Memory B cell (primary cell): ENCODE results near the gene CTBP2.
"Not testable (repeated sequence)": the region's sequence is repeated elsewhere in the genome, so short reads cannot be mapped to it uniquely, and the experiment has no call there.

Source experiments
- ATAC-seq: fragments of 150-1000 bp; cut with Tn5 transposase; 2 replicates; pipeline ENCODE4 v1.10.0; 2021; ENCODE audit warnings: low read depth, mild to moderate bottlenecking, moderate library complexity
- DNase-seq, 2 donors: peaks; one replicate each; pipeline ENCODE4 v3.0.0; 2022; ENCODE audit warnings: low spot score in 2 of 2
- H3K27ac Mint-ChIP-seq: one replicate; pipeline ENCODE4 v1.8.0; 2022; ENCODE audit warnings: mild to moderate bottlenecking, moderate library complexity, mixed read lengths
- H3K27me3 Mint-ChIP-seq: one replicate; pipeline ENCODE4 v1.8.0; 2022; ENCODE audit warnings: mixed read lengths
- H3K36me3 Mint-ChIP-seq: one replicate; pipeline ENCODE4 v1.8.0; 2022; ENCODE audit warnings: mild to moderate bottlenecking, mixed read lengths
- H3K4me1 Mint-ChIP-seq: one replicate; pipeline ENCODE4 v1.8.0; 2022; ENCODE audit warnings: mixed read lengths
- H3K4me3 Mint-ChIP-seq: one replicate; pipeline ENCODE4 v1.8.0; 2022; ENCODE audit warnings: mild to moderate bottlenecking, moderate library complexity, mixed read lengths
- H3K9me3 Mint-ChIP-seq: one replicate; pipeline ENCODE4 v1.8.0; 2022; ENCODE audit warnings: mixed read lengths

CTBP2 gene

GRCh38 chr10:125157505-125157904, 2.9 kb downstream of the CTBP2 start:
- Mint-ChIP-seq H3K36me3 (no peaks in the 10 kb centered on the region), H3K4me1 (no peaks in the 10 kb centered on the region), H3K9me3 (no peaks in the 10 kb centered on the region), H3K27me3 (peaks cover 16% of the 10 kb centered on the region), H3K27ac (no peak overlapping the region), H3K4me3 (peak overlapping the region; percentile 27)
- ATAC-seq, result no peak
- DNase-seq, result no peak

- Mint-ChIP-seq H3K27ac (no peak overlapping the region), H3K4me3 (no peak overlapping the region), H3K27me3 (peaks cover 16% of the 10 kb centered on the region), H3K36me3 (no peaks in the 10 kb centered on the region), H3K9me3 (no peaks in the 10 kb centered on the region), H3K4me1 (no peaks in the 10 kb centered on the region)
- no peak for DNase-seq
- ATAC-seq, result no peak
Observed at GRCh38 chr10:125156739-125157480, 3.5 kb downstream of the CTBP2 start.

GRCh38 chr10:125156196-125156595, 4.2 kb downstream of the CTBP2 start:
- Mint-ChIP-seq H3K27me3 (peaks cover 16% of the 10 kb centered on the region), H3K4me3 (no peak overlapping the region), H3K36me3 (no peaks in the 10 kb centered on the region), H3K4me1 (no peaks in the 10 kb centered on the region), H3K27ac (no peak overlapping the region), H3K9me3 (no peaks in the 10 kb centered on the region)
- no peak for ATAC-seq
- no peak for DNase-seq

- Mint-ChIP-seq H3K9me3 (peaks cover 1% of the 10 kb centered on the region), H3K27ac (no peak overlapping the region), H3K36me3 (no peaks in the 10 kb centered on the region), H3K27me3 (peaks cover 18% of the 10 kb centered on the region), H3K4me3 (no peak overlapping the region), H3K4me1 (no peaks in the 10 kb centered on the region)
- no peak for DNase-seq
- no peak for ATAC-seq
Observed at GRCh38 chr10:125155101-125155500, 5.3 kb downstream of the CTBP2 start.

- peaks cover 1% of the 10 kb centered on the region for H3K9me3 Mint-ChIP-seq
- ATAC-seq, result no peak
- H3K4me1 Mint-ChIP-seq, result no peaks in the 10 kb centered on the region
- H3K4me3 Mint-ChIP-seq, result no peak overlapping the region
- no peaks in the 10 kb centered on the region for H3K36me3 Mint-ChIP-seq
- no peak overlapping the region for H3K27ac Mint-ChIP-seq
- DNase-seq, result no peak
- peaks cover 20% of the 10 kb centered on the region for H3K27me3 Mint-ChIP-seq
Observed at GRCh38 chr10:125154529-125154928, 5.8 kb downstream of the CTBP2 start.

GRCh38 chr10:125153703-125154490, 6.5 kb downstream of the CTBP2 start:
- H3K36me3 Mint-ChIP-seq, result no peaks in the 10 kb centered on the region

GRCh38 chr10:125152450-125153368, 7.7 kb downstream of the CTBP2 start:
- peaks cover 30% of the 10 kb centered on the region for H3K27me3 Mint-ChIP-seq
- H3K4me1 Mint-ChIP-seq, result no peaks in the 10 kb centered on the region
- no peaks in the 10 kb centered on the region for H3K36me3 Mint-ChIP-seq
- H3K4me3 Mint-ChIP-seq, result no peak overlapping the region
- ATAC-seq (no peak), DNase-seq (no peak)
- no peak overlapping the region for H3K27ac Mint-ChIP-seq
- peaks cover 1% of the 10 kb centered on the region for H3K9me3 Mint-ChIP-seq

More at GRCh38 chr10:125153703-125154490, 6.5 kb downstream of the CTBP2 start:
- no peak overlapping the region for H3K27ac Mint-ChIP-seq
- no peak overlapping the region for H3K4me3 Mint-ChIP-seq
- ATAC-seq, result no peak
- H3K27me3 Mint-ChIP-seq, result peaks cover 20% of the 10 kb centered on the region
- no peaks in the 10 kb centered on the region for H3K4me1 Mint-ChIP-seq
- peaks cover 1% of the 10 kb centered on the region for H3K9me3 Mint-ChIP-seq
- DNase-seq, result no peak

- DNase-seq, result no peak
- Mint-ChIP-seq H3K4me3 (no peak overlapping the region), H3K27ac (no peak overlapping the region), H3K9me3 (peaks cover 1% of the 10 kb centered on the region), H3K36me3 (no peaks in the 10 kb centered on the region), H3K4me1 (no peaks in the 10 kb centered on the region), H3K27me3 (peaks cover 27% of the 10 kb centered on the region)
- ATAC-seq, result no peak
Observed at GRCh38 chr10:125151553-125152449, 8.6 kb downstream of the CTBP2 start.

- Mint-ChIP-seq H3K9me3 (peaks cover 1% of the 10 kb centered on the region), H3K4me1 (no peaks in the 10 kb centered on the region), H3K36me3 (no peaks in the 10 kb centered on the region), H3K27ac (no peak overlapping the region), H3K27me3 (peaks cover 29% of the 10 kb centered on the region), H3K4me3 (no peak overlapping the region)
- ATAC-seq (no peak), DNase-seq (no peak)
Observed at GRCh38 chr10:125151170-125151552, 9.2 kb downstream of the CTBP2 start.

- not testable (repeated sequence) for H3K4me1 Mint-ChIP-seq, H3K27ac Mint-ChIP-seq, H3K4me3 Mint-ChIP-seq, H3K9me3 Mint-ChIP-seq, H3K36me3 Mint-ChIP-seq, DNase-seq, ATAC-seq
- H3K27me3 Mint-ChIP-seq, result peaks cover 27% of the 10 kb centered on the region
Observed at GRCh38 chr10:125150376-125151083, 9.8 kb downstream of the CTBP2 start.

- DNase-seq (no peak), ATAC-seq (no peak)
- Mint-ChIP-seq H3K4me3 (no peak overlapping the region), H3K36me3 (no peaks in the 10 kb centered on the region), H3K4me1 (peaks cover 2% of the 10 kb centered on the region), H3K27ac (no peak overlapping the region), H3K27me3 (peaks cover 25% of the 10 kb centered on the region), H3K9me3 (peaks cover 1% of the 10 kb centered on the region)
Observed at GRCh38 chr10:125149680-125150047, 10.7 kb downstream of the CTBP2 start.

GRCh38 chr10:125149036-125149679, 11.2 kb downstream of the CTBP2 start:
- Mint-ChIP-seq H3K36me3 (no peaks in the 10 kb centered on the region), H3K4me3 (no peak overlapping the region), H3K27me3 (peaks cover 24% of the 10 kb centered on the region), H3K4me1 (peaks cover 5% of the 10 kb centered on the region), H3K27ac (no peak overlapping the region), H3K9me3 (peaks cover 1% of the 10 kb centered on the region)
- no peak for DNase-seq
- no peak for ATAC-seq
